ENCODE data around the gene ZNF136. TPM values are rescaled to one million over a fixed set of nuclear protein-coding genes. Genes with fewer than 3 reads are reported as not detected.

ZNF136 gene
- total RNA-seq, 1 experiment from 2014 or later, result 6.8 TPM

DNA sequence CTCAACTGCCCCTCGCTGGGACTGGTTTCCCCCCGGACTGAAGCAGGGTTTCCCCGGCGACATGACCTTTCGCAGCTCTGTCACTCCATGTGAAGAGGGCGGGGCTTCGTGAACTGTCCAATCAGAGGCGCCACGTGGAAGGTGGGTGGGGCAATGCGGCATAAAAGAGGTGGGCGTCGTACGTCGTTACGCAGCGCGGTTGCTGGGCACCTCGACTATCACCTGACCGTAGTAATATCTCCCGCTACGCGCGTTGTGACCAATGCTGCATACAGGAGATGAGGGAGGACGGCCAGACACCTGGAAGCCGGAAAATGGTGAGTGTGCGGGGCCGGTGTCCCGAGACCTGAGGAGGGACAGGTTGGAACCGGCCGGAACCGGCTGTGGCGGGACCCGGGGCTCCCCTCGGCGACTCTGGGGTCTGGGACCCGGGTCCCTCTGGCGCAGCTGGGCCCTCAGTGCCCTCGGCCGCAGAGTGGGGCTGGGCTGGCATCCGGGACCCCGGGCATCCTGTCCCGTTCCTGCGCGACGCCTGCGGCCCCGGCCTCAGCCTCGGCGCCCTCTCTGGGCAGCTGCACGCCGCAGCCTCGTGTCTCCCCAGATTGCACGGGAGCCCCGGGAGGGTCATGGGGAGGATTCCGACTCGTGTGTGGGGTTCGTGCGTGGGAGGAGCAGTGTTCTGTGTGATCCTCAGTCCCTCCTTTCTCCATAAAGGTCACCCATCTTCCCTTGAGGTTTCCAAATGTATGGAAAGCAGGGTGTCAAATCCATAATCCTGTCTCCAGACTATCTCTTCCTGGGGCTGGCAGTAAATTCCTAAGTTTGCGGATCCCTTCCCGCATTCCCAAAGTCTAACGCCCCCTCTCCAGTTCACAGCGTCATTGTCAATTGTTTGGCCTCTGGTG is 32.2 kb downstream of the ZNF136 start:
- no peak for DNase-seq (ENCODE audit: low read depth)

GRCh38 chr19:12198136-12198535 is 35.2 kb downstream of the ZNF136 start:
- no peak for DNase-seq (ENCODE audit: low read depth)

DNA sequence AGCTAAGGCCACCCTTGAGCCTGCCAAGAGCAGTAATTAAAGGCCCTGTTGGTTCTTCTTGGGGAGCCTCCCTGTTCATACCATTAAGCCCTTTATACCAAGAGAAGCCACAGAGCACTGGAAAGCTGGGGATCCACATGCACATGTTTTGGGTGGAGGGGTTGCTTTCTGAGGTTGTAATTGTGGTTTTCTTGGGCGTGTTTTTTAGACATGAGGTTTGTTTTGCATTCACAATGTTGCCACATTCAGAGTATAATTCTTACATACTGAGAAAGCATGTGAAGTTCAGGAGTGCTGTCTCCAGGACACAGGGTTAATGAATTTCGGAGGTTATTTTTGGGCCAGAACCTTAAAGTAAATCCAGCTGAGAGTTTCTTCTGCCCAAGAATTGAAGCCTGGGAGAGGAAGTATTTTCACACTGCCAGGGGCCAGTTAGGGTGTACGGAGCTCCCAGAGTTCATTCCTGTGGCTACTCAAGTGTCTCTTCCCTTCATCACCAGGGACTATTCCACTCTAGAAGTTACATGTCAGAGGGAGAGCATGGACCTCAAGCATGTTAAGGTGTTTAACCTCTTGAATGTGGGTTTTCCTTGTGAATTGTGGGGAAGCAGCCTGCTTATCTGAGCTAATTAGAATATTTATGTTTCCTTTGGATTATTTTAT is 37.0 kb downstream of the ZNF136 start:
- no peak for DNase-seq (ENCODE audit: low read depth)

DNA sequence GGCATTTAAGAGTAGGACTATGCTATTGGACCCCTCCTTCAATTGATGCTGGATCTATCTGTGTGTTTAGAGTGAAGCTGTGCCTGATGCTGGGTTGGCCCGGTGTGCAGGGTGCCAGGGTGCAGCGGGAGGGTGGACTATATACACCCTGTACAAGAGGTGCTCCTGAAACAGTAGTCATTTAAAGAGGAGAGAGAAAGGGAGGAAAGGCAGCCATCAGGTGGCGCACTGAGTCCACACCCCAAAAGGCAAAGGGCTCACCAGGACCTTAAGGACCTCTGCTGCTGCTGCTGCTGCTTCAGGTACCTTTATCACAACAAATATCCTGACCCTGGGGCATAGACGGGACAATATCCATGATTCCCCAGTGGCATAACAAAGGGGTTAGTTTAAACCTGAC is 39.4 kb downstream of the ZNF136 start:
- DNase-seq (ENCODE audit: low read depth), result no peak

- DNase-seq (ENCODE audit: low read depth), result no peak
Observed at GRCh38 chr19:12205296-12205695, 42.4 kb downstream of the ZNF136 start.

GRCh38 chr19:12208221-12208620 is 45.3 kb downstream of the ZNF136 start:
- no peak for DNase-seq (ENCODE audit: low read depth)

GRCh38 chr19:12217332-12217731 is 54.4 kb downstream of the ZNF136 start:
- DNase-seq (ENCODE audit: low read depth), result no peak

DNA sequence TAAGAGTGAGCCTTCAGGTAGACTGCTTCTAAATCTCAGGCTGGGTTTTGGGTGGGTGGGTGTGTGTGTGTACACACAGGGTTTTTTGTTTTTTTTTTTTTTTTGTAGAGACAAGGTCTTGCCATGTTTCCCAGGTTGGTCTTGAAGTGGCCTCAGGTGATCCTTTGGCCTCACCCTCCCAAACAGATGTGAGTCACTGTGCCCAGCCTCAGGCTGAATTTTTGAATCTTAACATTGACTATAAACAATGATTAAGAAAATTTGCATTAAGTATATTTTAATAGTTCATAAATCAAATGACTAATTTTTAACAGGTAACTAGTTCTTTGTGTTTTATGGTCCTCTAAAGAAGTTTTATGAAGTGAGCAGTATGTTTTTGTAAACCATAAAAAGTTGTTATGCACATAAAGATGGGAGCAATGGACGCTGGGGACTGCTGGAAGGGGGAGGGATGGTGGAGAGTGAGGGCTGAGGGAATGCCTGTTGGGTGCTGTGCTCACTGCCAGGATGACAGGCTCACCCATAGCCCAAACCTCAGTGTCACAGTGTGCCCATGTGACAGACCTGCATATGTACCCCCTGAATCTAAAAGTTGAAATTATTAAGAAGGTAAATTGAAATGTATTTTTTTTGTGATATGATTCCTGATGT is 60.2 kb downstream of the ZNF136 start:
- DNase-seq (ENCODE audit: low read depth), result no peak

- no peak for DNase-seq (ENCODE audit: low read depth)
Observed at GRCh38 chr19:12224676-12225075, 61.8 kb downstream of the ZNF136 start.

DNA sequence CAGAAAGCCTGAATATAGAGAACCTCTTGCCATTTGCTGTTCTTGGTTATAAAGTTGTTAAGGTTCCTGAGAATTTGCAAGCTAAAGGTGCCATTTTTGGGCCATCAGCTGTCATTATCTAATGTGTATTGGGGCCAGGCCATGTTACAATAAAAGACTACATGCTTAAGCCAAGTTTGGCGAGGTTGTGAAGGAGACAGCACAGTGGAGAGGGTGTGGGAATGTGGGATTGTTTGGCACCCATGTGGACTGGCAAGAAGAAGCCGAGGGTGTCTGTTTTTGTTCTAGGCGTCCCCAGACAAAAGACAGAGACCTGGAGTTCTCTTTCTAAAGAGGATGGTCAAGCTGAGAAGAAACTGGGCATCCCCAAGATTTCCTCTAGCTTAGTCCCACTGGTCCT is 67.1 kb downstream of the ZNF136 start:
- DNase-seq (ENCODE audit: low read depth), result no peak

- no peak for DNase-seq (ENCODE audit: low read depth)
Observed at GRCh38 chr19:12230751-12231733, 68.1 kb downstream of the ZNF136 start.

DNA sequence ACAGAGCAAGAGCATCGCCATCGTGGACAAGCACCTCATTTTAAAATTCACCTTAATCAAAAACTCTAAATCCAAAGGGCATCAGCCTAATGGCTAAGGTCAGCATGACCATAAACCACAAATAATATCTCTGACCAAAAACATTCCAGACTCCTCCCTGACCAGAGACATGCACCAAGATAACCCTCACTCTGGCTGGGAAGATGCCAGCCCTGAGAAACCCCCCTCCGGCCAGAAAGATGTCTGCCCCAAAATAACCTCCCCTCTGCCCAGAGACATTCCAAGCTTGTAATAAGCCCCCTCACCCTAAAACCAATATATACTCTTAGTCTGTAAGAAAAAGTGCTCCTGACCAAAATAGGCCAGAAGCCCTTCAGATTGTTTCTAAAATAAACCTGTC is 70.1 kb downstream of the ZNF136 start:
- DNase-seq (ENCODE audit: low read depth), result no peak

GRCh38 chr19:12237143-12237839 is 74.4 kb downstream of the ZNF136 start:
- DNase-seq (ENCODE audit: low read depth), result no peak

Other genes starting within 250 kb of the ZNF136 start
- gene ZNF700, start 238.0 kb upstream of the ZNF136 start, total RNA-seq (2014; rRNA removed), result 8.7 and 9.5 TPM in 2 replicates
- gene ZNF763, start 198.1 kb upstream of the ZNF136 start, total RNA-seq (2014; rRNA removed), result 0.69 and 1.7 TPM in 2 replicates
- 4.1 and 5.7 TPM in 2 replicates for gene ZNF433, start 127.4 kb upstream of the ZNF136 start, total RNA-seq (2014; rRNA removed)
- gene ZNF878, start 110.1 kb upstream of the ZNF136 start, total RNA-seq (2014; rRNA removed), result 0.38 and 0.46 TPM in 2 replicates
- 2.5 and 2.8 TPM in 2 replicates for gene ZNF844, start 98.4 kb upstream of the ZNF136 start, total RNA-seq (2014; rRNA removed)
- gene ZNF20, start 22.7 kb upstream of the ZNF136 start, total RNA-seq (2014; rRNA removed), result 5.8 and 6.0 TPM in 2 replicates
- 8.6 and 10.6 TPM in 2 replicates for gene ZNF625, start 6.4 kb upstream of the ZNF136 start, total RNA-seq (2014; rRNA removed)
- 4.3 and 6.2 TPM in 2 replicates for gene ZNF44, start 131.8 kb downstream of the ZNF136 start, total RNA-seq (2014; rRNA removed)
- 4.8 and 6.4 TPM in 2 replicates for gene ZNF563, start 170.5 kb downstream of the ZNF136 start, total RNA-seq (2014; rRNA removed)
- 3.0 and 4.2 TPM in 2 replicates for gene ZNF442, start 202.6 kb downstream of the ZNF136 start, total RNA-seq (2014; rRNA removed)
- gene ZNF799, start 238.2 kb downstream of the ZNF136 start, total RNA-seq (2014; rRNA removed), result 4.3 and 4.9 TPM in 2 replicates

Data from LHCN-M2 (cell line).